HL-60/S4 (cell line): ENCODE results near the gene CACNA1A.
"Not testable (repeated sequence)": the region's sequence is repeated elsewhere in the genome, so short reads cannot be mapped to it uniquely, and the experiment has no call there.

ENCODE experiments used
- in situ Hi-C: fragments of 300-500 bp; cut with MboI; formaldehyde crosslinking; loops from 2 replicates; pipeline ENCODE4 v1.14.3; 2022; ENCODE audit warnings: low sequenced_read_pairs

The CACNA1A gene

GRCh38 chr19:13172346-13173138, 333.7 kb downstream of the CACNA1A start:
- in situ Hi-C loops = no loop called here

GRCh38 chr19:13171146-13171545, 335.1 kb downstream of the CACNA1A start:
- in situ Hi-C loops = no loop called here

- in situ Hi-C loops = no loop called here
Observed at GRCh38 chr19:13169769-13170168, 336.5 kb downstream of the CACNA1A start.

GRCh38 chr19:13166151-13166550, 340.1 kb downstream of the CACNA1A start:
- in situ Hi-C loops = not testable (repeated sequence)

GRCh38 chr19:13165162-13165997, 340.9 kb downstream of the CACNA1A start:
- in situ Hi-C loops = no loop called here

GRCh38 chr19:13164343-13165161, 341.7 kb downstream of the CACNA1A start:
- in situ Hi-C loops = no loop called here

- in situ Hi-C loops = no loop called here
Observed at GRCh38 chr19:13163609-13164342, 342.5 kb downstream of the CACNA1A start.

GRCh38 chr19:13162724-13163608, 343.3 kb downstream of the CACNA1A start:
- in situ Hi-C loops = no loop called here

- in situ Hi-C loops = no loop called here
Observed at GRCh38 chr19:13160557-13160956, 345.7 kb downstream of the CACNA1A start.

- in situ Hi-C loops = no loop called here
Observed at GRCh38 chr19:13159713-13160112, 346.6 kb downstream of the CACNA1A start.
